ENCODE data around the gene RAC3. TPM values are rescaled to one million over a fixed set of nuclear protein-coding genes. Genes with fewer than 3 reads are reported as not detected.

The RAC3 gene
- total RNA-seq, 3 donors from 2014 or later (not counting 1 experiment from before 2014, with no cell fraction given), result 0.61 to 2.2 (median 2.1) TPM

- no peak overlapping the region for H3K27ac ChIP-seq (ENCODE audit: low read length)
- ATAC-seq (no peak), DNase-seq (no peak)
- 89% methylated on average over 14 of the region's 14 CpGs for WGBS (ENCODE audit: insufficient coverage)
- intact Hi-C loops (cut with micrococcal nuclease), result no loop called here
- no peak for TF ChIP-seq CTCF (IDR thresholded peaks at IDR 0.05)
- H3K4me1 Mint-ChIP-seq, result no peaks in the 10 kb centered on the region
- no peak overlapping the region for H3K4me3 ChIP-seq (ENCODE audit: low read length)
- H3K27ac Mint-ChIP-seq, result no peak overlapping the region
- H3K9me3 ChIP-seq (ENCODE audit: control insufficient read depth, insufficient read depth, low read length), result no peaks in the 10 kb centered on the region
- no peaks in the 10 kb centered on the region for H3K4me1 ChIP-seq (ENCODE audit: control insufficient read depth, insufficient read depth, low read length)
- no peak overlapping the region for H3K4me3 Mint-ChIP-seq
- H3K36me3 ChIP-seq (ENCODE audit: control insufficient read depth, insufficient read depth, low read length), result peaks cover 3% of the 10 kb centered on the region
- H3K27me3 Mint-ChIP-seq (ENCODE audit: low read depth in 2 of 2), result no peaks in the 10 kb centered on the region
- no peaks in the 10 kb centered on the region for H3K27me3 ChIP-seq (ENCODE audit: control insufficient read depth, insufficient read depth, low read length)
- no peaks in the 10 kb centered on the region for H3K9me3 Mint-ChIP-seq
- H3K36me3 Mint-ChIP-seq, result no peaks in the 10 kb centered on the region
Measured at GRCh38 chr17:81998691-81999438, 32.6 kb upstream of the RAC3 start.

GRCh38 chr17:81999587-81999975 lies 31.9 kb upstream of the RAC3 start:
- Histone ChIP-seq H3K9me3 (ENCODE audit: control insufficient read depth, insufficient read depth, low read length) (no peaks in the 10 kb centered on the region), H3K4me1 (ENCODE audit: control insufficient read depth, insufficient read depth, low read length) (no peaks in the 10 kb centered on the region), H3K4me3 (ENCODE audit: low read length) (no peak overlapping the region), H3K27ac (ENCODE audit: low read length) (no peak overlapping the region), H3K27me3 (ENCODE audit: control insufficient read depth, insufficient read depth, low read length) (no peaks in the 10 kb centered on the region), H3K36me3 (ENCODE audit: control insufficient read depth, insufficient read depth, low read length) (peaks cover 3% of the 10 kb centered on the region)
- Mint-ChIP-seq H3K27me3 (ENCODE audit: low read depth in 2 of 2) (no peaks in the 10 kb centered on the region), H3K4me3 (no peak overlapping the region), H3K36me3 (no peaks in the 10 kb centered on the region), H3K9me3 (no peaks in the 10 kb centered on the region), H3K27ac (no peak overlapping the region), H3K4me1 (no peaks in the 10 kb centered on the region)
- intact Hi-C loops (cut with micrococcal nuclease), result no loop called here
- ATAC-seq (no peak), DNase-seq (no peak)
- WGBS (ENCODE audit: insufficient coverage), result 93% methylated on average over 12 of the region's 12 CpGs
- TF ChIP-seq CTCF (IDR thresholded peaks at IDR 0.05), result no peak

GRCh38 chr17:81999976-82000802 lies 31.3 kb upstream of the RAC3 start:
- no peak for TF ChIP-seq CTCF (IDR thresholded peaks at IDR 0.05)

More at GRCh38 chr17:81999976-82000802, 31.3 kb upstream of the RAC3 start:
- Mint-ChIP-seq H3K36me3 (no peaks in the 10 kb centered on the region), H3K9me3 (no peaks in the 10 kb centered on the region), H3K4me3 (no peak overlapping the region), H3K27ac (no peak overlapping the region), H3K27me3 (ENCODE audit: low read depth in 2 of 2) (no peaks in the 10 kb centered on the region), H3K4me1 (no peaks in the 10 kb centered on the region)
- peaks cover 3% of the 10 kb centered on the region for H3K36me3 ChIP-seq (ENCODE audit: control insufficient read depth, insufficient read depth, low read length)
- no peak overlapping the region for H3K4me3 ChIP-seq (ENCODE audit: low read length)
- no peaks in the 10 kb centered on the region for H3K9me3 ChIP-seq (ENCODE audit: control insufficient read depth, insufficient read depth, low read length)
- no peaks in the 10 kb centered on the region for H3K4me1 ChIP-seq (ENCODE audit: control insufficient read depth, insufficient read depth, low read length)
- H3K27me3 ChIP-seq (ENCODE audit: control insufficient read depth, insufficient read depth, low read length), result no peaks in the 10 kb centered on the region
- 91% methylated on average over 36 of the region's 36 CpGs for WGBS (ENCODE audit: insufficient coverage)
- H3K27ac ChIP-seq (ENCODE audit: low read length), result no peak overlapping the region
- ATAC-seq (no peak), DNase-seq (no peak)
- intact Hi-C loops (cut with micrococcal nuclease), result no loop called here
